ENCODE measurements around the gene ARRB1. TPM values are rescaled to one million over a fixed set of nuclear protein-coding genes. Genes with fewer than 3 reads are reported as not detected.

Gene ARRB1
- total and polyA plus RNA-seq, 9 of the 15 experiments (the other 6 are each of a cell fraction or from before 2014, with no cell fraction given), result 6.6 to 45.4 (median 28.5) TPM

- no peak for TF ChIP-seq FOXP4 (CRISPR knock-in tag; IDR thresholded peaks at IDR 0.05; ENCODE audit: borderline replicate concordance)
- no peak for TF ChIP-seq ZBTB11 (CRISPR knock-in tag; IDR thresholded peaks at IDR 0.05)
- TF ChIP-seq PCBP1 (IDR thresholded peaks at IDR 0.05; ENCODE audit: low read depth, low read length, poor library complexity, severe bottlenecking), result no peak
- TF ChIP-seq CUX1 (CRISPR knock-in tag; IDR thresholded peaks at IDR 0.05), result no peak
- no peak for TF ChIP-seq STAT5B (CRISPR knock-in tag; IDR thresholded peaks at IDR 0.05)
- no peak for TF ChIP-seq SRSF7 (optimal IDR thresholded peaks at IDR 0.05; ENCODE audit: low read depth, low read length)
- TF ChIP-seq ARID3B (CRISPR knock-in tag; IDR thresholded peaks at IDR 0.05; ENCODE audit: borderline replicate concordance), result no peak
Measured at GRCh38 chr11:75342231-75342918, 9.1 kb downstream of the ARRB1 start (continued).
